HG03066 (cell line): ENCODE data around the gene OBSCN.

Experiments
- ATAC-seq: cut with Tn5 transposase; IDR thresholded peaks from one replicate; pipeline ENCODE4 v1.9.1; 2021; ENCODE audit warnings: low read depth; ENCODE audit not compliant: unreplicated experiment

The OBSCN gene

DNA sequence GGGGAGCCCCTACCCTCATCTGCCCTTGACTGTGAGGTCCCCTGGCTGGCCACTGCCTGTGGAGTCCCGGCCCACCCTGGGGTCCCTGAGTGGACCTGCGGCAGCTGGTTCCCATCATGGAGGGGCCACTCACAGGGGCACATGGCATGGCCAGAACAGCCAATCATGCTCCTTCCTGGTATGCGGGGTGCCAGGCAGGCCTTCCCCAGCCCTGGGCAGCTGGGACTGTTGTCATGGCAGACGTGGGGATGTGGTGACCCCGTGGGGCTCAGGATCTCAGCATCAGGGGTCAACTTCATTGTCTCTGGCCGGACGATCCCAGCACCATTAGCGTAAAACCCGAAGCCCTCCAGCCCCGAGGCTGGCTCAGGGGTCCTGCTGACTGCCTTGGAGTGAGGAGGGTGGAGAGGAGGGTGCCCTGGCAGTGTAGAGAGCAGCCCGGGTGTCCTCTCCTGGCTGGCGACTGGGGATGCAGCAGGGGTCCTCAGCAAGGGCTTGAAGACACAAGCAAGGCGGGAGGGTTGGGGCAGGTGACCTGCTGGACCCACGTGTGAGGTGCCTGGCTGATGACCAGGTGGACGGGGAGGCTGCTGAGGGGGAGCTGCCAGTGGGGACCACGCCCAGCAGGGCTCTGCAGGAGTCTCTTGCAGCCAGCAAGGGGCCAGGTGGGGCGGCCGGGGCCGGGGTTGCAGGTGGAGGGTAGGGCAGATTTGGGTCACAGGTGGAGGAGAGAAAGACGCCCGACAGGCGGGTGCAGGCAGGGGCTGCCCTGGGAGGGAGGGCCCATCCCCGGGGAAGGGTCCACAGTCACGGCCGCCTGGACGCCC is 153.7 kb downstream of the OBSCN start:
- ATAC-seq = no peak

GRCh38 chr1:228362141-228362883 is 154.5 kb downstream of the OBSCN start:
- no peak for ATAC-seq

GRCh38 chr1:228362884-228363450 is 155.1 kb downstream of the OBSCN start:
- no peak for ATAC-seq

DNA sequence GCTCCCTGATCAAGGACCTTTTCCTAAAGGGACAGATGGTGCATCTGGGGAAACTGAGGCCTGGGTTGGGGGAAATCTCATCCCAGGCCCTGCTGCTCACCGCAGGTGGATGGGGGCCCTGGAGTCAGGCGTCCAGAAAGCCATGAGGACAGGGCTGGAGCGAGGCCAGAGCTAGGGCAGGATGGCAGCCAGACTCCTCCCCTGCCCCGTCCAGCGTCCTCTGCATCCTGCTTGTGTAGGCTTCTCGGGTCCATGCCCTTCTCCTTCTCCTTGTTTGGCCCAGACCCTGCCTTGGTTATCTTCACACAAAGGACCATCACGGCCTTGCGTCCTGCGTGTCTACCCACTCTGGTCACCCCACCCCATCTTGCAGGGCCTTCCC is 155.8 kb downstream of the OBSCN start:
- ATAC-seq = no peak

DNA sequence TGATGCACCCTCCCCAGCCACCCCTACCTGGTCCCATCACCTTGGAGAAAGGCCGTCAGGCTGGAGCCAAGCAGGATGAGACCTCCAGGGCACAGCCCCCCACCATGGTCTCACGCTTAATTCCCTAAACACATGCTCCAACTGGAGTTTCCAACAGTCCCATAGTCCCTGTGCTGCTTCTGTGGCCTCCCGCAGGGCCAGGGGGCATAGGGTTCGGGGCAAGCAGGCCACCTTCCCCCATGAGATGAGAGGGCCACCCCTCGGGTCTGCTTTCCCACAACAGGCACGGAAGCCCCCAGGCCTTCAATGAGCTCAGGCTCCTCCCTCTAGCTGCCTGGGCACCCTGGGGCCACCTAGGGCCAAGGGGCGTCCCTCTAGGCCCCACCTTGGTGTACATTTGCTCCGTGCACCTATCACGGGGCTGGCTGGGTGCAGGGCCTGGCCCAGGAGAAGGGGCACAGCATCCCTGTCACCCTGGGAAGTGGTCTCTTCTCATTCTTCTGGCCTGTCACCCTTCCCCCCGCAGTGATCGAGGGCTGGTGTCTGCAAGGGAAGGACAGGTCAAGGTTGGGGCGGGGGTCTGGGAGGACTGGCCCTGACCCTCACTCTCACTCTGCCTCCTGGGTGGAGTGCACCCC is 156.3 kb downstream of the OBSCN start:
- ATAC-seq = no peak

- ATAC-seq = no peak
Observed at GRCh38 chr1:228364706-228365213, 156.9 kb downstream of the OBSCN start.

- no peak for ATAC-seq
Observed at GRCh38 chr1:228365271-228366061, 157.6 kb downstream of the OBSCN start.

GRCh38 chr1:228366062-228366865 is 158.4 kb downstream of the OBSCN start:
- no peak for ATAC-seq

- no peak for ATAC-seq
Observed at GRCh38 chr1:228366866-228367741, 159.3 kb downstream of the OBSCN start.

DNA sequence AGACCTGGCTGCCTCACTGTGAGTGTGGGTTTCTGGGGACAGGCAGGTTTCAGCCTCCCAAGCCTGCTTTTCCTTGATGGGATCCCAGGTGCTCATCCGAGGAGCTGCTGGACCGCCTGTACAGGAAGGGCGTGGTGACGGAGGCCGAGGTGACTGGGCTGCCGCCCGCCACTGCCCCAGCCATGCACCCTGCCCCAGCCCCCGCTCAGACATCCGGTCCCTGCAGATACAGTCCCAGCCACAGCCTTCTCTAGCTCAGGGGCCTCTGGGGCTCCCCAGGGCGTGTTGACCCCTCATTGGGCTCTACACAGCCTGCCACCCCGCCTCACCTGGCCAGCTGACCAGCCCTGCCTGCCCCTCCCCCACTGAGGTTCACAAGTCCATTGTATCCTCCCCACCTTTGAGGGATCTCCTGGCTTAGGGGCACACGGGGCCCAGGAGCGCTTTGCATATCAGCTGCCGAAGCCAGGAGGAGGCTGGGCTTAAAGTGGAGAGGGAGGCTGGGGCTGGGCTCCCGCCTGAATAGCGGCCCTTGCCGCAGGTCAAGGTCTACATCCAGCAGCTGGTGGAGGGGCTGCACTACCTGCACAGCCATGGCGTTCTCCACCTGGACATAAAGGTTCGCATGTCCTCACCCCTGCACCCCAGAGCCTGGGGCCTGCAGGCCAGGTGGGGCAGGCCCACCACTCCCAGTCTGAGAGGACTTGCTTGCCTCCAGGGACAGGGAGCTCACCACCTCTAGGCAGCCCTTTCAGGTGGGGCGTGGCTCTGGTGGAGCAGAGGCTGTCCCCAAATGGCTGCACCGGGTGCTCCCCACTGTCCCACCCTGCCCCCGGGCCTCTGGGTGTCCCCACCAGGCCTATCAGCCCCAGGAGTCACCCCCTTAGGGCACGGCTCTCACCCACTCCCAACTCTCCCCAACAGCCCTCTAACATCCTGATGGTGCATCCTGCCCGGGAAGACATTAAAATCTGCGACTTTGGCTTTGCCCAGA is 160.3 kb downstream of the OBSCN start:
- no peak for ATAC-seq

GRCh38 chr1:228368801-228369607 is 161.2 kb downstream of the OBSCN start:
- no peak for ATAC-seq

- no peak for ATAC-seq
Observed at GRCh38 chr1:228369608-228370438, 162.0 kb downstream of the OBSCN start.

GRCh38 chr1:228370439-228370940 is 162.6 kb downstream of the OBSCN start:
- no peak for ATAC-seq

DNA sequence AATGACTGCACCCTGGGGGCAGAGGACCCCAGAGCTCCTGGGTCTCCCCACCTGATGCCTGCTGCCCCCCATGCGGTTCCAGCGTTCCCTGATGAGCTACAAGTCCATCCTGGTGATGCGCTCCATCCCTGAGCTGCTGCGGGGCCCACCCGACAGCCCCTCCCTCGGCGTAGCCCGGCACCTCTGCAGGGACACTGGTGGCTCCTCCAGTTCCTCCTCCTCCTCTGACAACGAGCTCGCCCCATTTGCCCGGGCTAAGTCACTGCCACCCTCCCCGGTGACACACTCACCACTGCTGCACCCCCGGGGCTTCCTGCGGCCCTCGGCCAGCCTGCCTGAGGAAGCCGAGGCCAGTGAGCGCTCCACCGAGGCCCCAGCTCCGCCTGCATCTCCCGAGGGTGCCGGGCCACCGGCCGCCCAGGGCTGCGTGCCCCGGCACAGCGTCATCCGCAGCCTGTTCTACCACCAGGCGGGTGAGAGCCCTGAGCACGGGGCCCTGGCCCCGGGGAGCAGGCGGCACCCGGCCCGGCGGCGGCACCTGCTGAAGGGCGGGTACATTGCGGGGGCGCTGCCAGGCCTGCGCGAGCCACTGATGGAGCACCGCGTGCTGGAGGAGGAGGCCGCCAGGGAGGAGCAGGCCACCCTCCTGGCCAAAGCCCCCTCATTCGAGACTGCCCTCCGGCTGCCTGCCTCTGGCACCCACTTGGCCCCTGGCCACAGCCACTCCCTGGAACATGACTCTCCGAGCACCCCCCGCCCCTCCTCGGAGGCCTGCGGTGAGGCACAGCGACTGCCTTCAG is 163.3 kb downstream of the OBSCN start:
- no peak for ATAC-seq
